Kidney epithelial cell (primary cell): ENCODE data around the gene COPS6. TPM values are rescaled to one million over a fixed set of nuclear protein-coding genes. Genes with fewer than 3 reads are reported as not detected.

ENCODE experiments used
- DNase-seq: peaks from one replicate; pipeline ENCODE4 v3.0.0-alpha.2; 2010; ENCODE audit warnings: low read depth
- H3K27me3 ChIP-seq: 2 replicates; pipeline ENCODE4 v1.6.0; 2011; ENCODE audit warnings: low read length; ENCODE audit not compliant: control insufficient read depth, insufficient read depth
- H3K36me3 ChIP-seq: 2 replicates; pipeline ENCODE4 v1.5.1; 2011; ENCODE audit warnings: low read length; ENCODE audit not compliant: control insufficient read depth, insufficient read depth
- H3K4me3 ChIP-seq: 2 replicates; pipeline ENCODE4 v1.5.1; 2011; ENCODE audit warnings: low read depth, mild to moderate bottlenecking, control low read depth, low read length
- CTCF ChIP-seq: IDR thresholded peaks from 2 replicates; pipeline ENCODE4 v1.5.1; 2011; ENCODE audit warnings: mild to moderate bottlenecking, moderate library complexity, low read length, control low read depth, inconsistent platforms; ENCODE audit not compliant: insufficient read depth, poor library complexity, severe bottlenecking
- total RNA-seq: library from RNA; depleted of rRNA; stranded (reverse); fragments of >200 nt; gene quantifications from 2 replicates; pipeline ENCODE4 v1.2.3, GENCODE V29; 2015

The COPS6 gene
- total RNA-seq: 43.3 and 45.2 TPM in 2 replicates

GRCh38 chr7:100088621-100089457, at the start of gene COPS6:
Gene COPS6 (plus strand): TSS chr7:100088969. CDS start chr7:100088991, 22 bp downstream.
- peak within 1 kb of the TSS; percentile 94 for H3K4me3 ChIP-seq
- TF ChIP-seq CTCF: no peak
- H3K36me3 ChIP-seq: peaks cover 7% of the 10 kb centered on the region
- no peaks in the 10 kb centered on the region for H3K27me3 ChIP-seq
- no peak for DNase-seq

- Histone ChIP-seq H3K4me3 (no peak overlapping the region), H3K36me3 (no peaks in the 10 kb centered on the region), H3K27me3 (no peaks in the 10 kb centered on the region)
- TF ChIP-seq CTCF: no peak
- no peak for DNase-seq
Observed at GRCh38 chr7:100040575-100040974, 48.2 kb upstream of the COPS6 start.

- H3K36me3 ChIP-seq: no peaks in the 10 kb centered on the region
- H3K4me3 ChIP-seq: no peak overlapping the region
- no peaks in the 10 kb centered on the region for H3K27me3 ChIP-seq
- no peak for TF ChIP-seq CTCF
- DNase-seq: no peak
Observed at GRCh38 chr7:100044718-100045117, 44.1 kb upstream of the COPS6 start.

GRCh38 chr7:100048680-100049079, 40.1 kb upstream of the COPS6 start:
- H3K36me3 ChIP-seq: no peaks in the 10 kb centered on the region
- H3K4me3 ChIP-seq: no peak overlapping the region
- no peak for DNase-seq
- no peaks in the 10 kb centered on the region for H3K27me3 ChIP-seq
- TF ChIP-seq CTCF: no peak

GRCh38 chr7:100049441-100050291, 39.1 kb upstream of the COPS6 start, which contains the start of gene ZSCAN21:
Gene ZSCAN21 (plus strand): TSS chr7:100049774. CDS start chr7:100057007, 7,233 bp downstream.
- Histone ChIP-seq H3K4me3 (peak within 1 kb of the TSS; percentile 78), H3K36me3 (no peaks in the 10 kb centered on the region), H3K27me3 (no peaks in the 10 kb centered on the region)
- TF ChIP-seq CTCF: peak; percentile 24
- DNase-seq: no peak
